ENCODE measurements around the gene GATB.

Gene GATB

GRCh38 chr4:151670843-151671242 is 90.0 kb downstream of the GATB start:
- DNase-seq: no peak

- no peak for DNase-seq
Observed at GRCh38 chr4:151669990-151670389, 90.8 kb downstream of the GATB start.

- no peak for DNase-seq
Observed at GRCh38 chr4:151668689-151669402, 92.0 kb downstream of the GATB start.

- no peak for DNase-seq
Observed at GRCh38 chr4:151667666-151668065, 93.1 kb downstream of the GATB start.

GRCh38 chr4:151667048-151667447 is 93.8 kb downstream of the GATB start:
- no peak for DNase-seq

GRCh38 chr4:151666501-151666900 is 94.3 kb downstream of the GATB start:
- DNase-seq: no peak

GRCh38 chr4:151665785-151666127 is 95.1 kb downstream of the GATB start:
- DNase-seq: no peak

GRCh38 chr4:151665022-151665784 is 95.6 kb downstream of the GATB start:
- no peak for DNase-seq

- DNase-seq: no peak
Observed at GRCh38 chr4:151664289-151664688, 96.5 kb downstream of the GATB start.

- no peak for DNase-seq
Observed at GRCh38 chr4:151663109-151663508, 97.7 kb downstream of the GATB start.

GRCh38 chr4:151661873-151662272 is 98.9 kb downstream of the GATB start:
- no peak for DNase-seq

GRCh38 chr4:151660676-151661075 is 100.1 kb downstream of the GATB start:
- no peak for DNase-seq

- no peak for DNase-seq
Observed at GRCh38 chr4:151659601-151660364, 101.0 kb downstream of the GATB start.

GRCh38 chr4:151658959-151659600 is 101.7 kb downstream of the GATB start:
- no peak for DNase-seq

GRCh38 chr4:151657896-151658295 is 102.9 kb downstream of the GATB start:
- DNase-seq: no peak

- DNase-seq: no peak
Observed at GRCh38 chr4:151656058-151656457, 104.7 kb downstream of the GATB start.

- DNase-seq: no peak
Observed at GRCh38 chr4:151653548-151653918, 107.3 kb downstream of the GATB start.

- no peak for DNase-seq
Observed at GRCh38 chr4:151652841-151653547, 107.8 kb downstream of the GATB start.

- no peak for DNase-seq
Observed at GRCh38 chr4:151651496-151651895, 109.3 kb downstream of the GATB start.

GRCh38 chr4:151649479-151649878 is 111.3 kb downstream of the GATB start:
- DNase-seq: no peak

GRCh38 chr4:151646322-151646721 is 114.5 kb downstream of the GATB start:
- no peak for DNase-seq

GRCh38 chr4:151644622-151645021 is 116.2 kb downstream of the GATB start:
- no peak for DNase-seq

- no peak for DNase-seq
Observed at GRCh38 chr4:151643564-151643963, 117.2 kb downstream of the GATB start.
